Smooth muscle cell (in vitro differentiated cells): Measurements from ENCODE around the gene SENP1. TPM values are rescaled to one million over a fixed set of nuclear protein-coding genes. Genes with fewer than 3 reads are reported as not detected.

Experiments
- DNase-seq: peaks from one replicate; lab custom pipeline; 2025; ENCODE audit not compliant: unreplicated experiment; lab: John Stamatoyannopoulos, UW
- H2AFZ ChIP-seq: fragments of 200-600 bp; sonication (generic); 2 replicates; pipeline ENCODE4 v1.6.0; 2016; ENCODE audit warnings: antibody characterized with exemption, low read depth, mild to moderate bottlenecking
- H3F3A ChIP-seq: fragments of 200-600 bp; sonication (generic); 2 replicates; pipeline ENCODE4 v1.6.0; 2017; ENCODE audit warnings: antibody characterized with exemption, low read depth
- H3K27ac ChIP-seq: fragments of 200-600 bp; sonication (generic); 2 replicates; pipeline ENCODE4 v1.5.1; 2016; ENCODE audit warnings: low read depth, mild to moderate bottlenecking
- H3K27me3 ChIP-seq: fragments of 200-600 bp; sonication (generic); 2 replicates; pipeline ENCODE4 v1.6.1; 2016; ENCODE audit warnings: low read depth, mild to moderate bottlenecking
- H3K36me3 ChIP-seq: fragments of 200-600 bp; sonication (generic); 2 replicates; pipeline ENCODE4 v1.5.1; 2016; ENCODE audit warnings: low read depth
- H3K4me1 ChIP-seq: fragments of 200-600 bp; sonication (generic); 2 replicates; pipeline ENCODE4 v1.5.1; 2016; ENCODE audit warnings: low read depth
- H3K4me2 ChIP-seq: fragments of 200-600 bp; sonication (generic); 2 replicates; pipeline ENCODE4 v1.6.0; 2016; ENCODE audit warnings: mild to moderate bottlenecking
- H3K4me3 ChIP-seq: fragments of 200-600 bp; sonication (generic); 2 replicates; pipeline ENCODE4 v1.5.1; 2016; ENCODE audit warnings: mild to moderate bottlenecking
- H3K79me2 ChIP-seq: fragments of 200-600 bp; sonication (generic); 2 replicates; pipeline ENCODE4 v1.6.0; 2016; ENCODE audit warnings: low read depth, mild to moderate bottlenecking
- H3K9ac ChIP-seq: fragments of 200-600 bp; sonication (generic); 2 replicates; pipeline ENCODE4 v1.6.0; 2016; ENCODE audit warnings: low read depth
- H3K9me3 ChIP-seq: fragments of 200-600 bp; sonication (generic); replicated peaks from 2 replicates; pipeline ENCODE4 v1.5.1; 2016; ENCODE audit warnings: low read depth
- H4K20me1 ChIP-seq: fragments of 200-600 bp; sonication (generic); 2 replicates; pipeline ENCODE4 v1.6.0; 2016; ENCODE audit warnings: low read depth
- CTCF ChIP-seq: fragments of 200-600 bp; sonication (generic); IDR thresholded peaks from 2 replicates; pipeline ENCODE4 v1.5.1; 2017; ENCODE audit warnings: borderline replicate concordance, mild to moderate bottlenecking, antibody characterized with exemption; ENCODE audit not compliant: insufficient read depth, poor library complexity, severe bottlenecking
- WGBS: methylation state at CpG from one replicate; pipeline ENCODE4 v1.1.7; 2016; ENCODE audit warnings: low lambda C conversion rate; 5-methylcytosine and 5-hydroxymethylcytosine counted together
- polyA plus RNA-seq: library from polyadenylated mRNA; unstranded; fragments of >200 nt; fragmentation: Nextera tagmentation; extraction: Ambion mirVana; gene quantifications from 2 replicates; pipeline ENCODE4 v1.2.1, GENCODE V29; 2016
- total RNA-seq: library from RNA; depleted of rRNA; stranded (reverse); fragments of >200 nt; gene quantifications from 2 replicates; pipeline ENCODE4 v1.2.3, GENCODE V29; 2014

Gene SENP1
- total and polyA plus RNA-seq, 2 experiments from 2014 or later, result 6.7 to 25.8 TPM

DNA sequence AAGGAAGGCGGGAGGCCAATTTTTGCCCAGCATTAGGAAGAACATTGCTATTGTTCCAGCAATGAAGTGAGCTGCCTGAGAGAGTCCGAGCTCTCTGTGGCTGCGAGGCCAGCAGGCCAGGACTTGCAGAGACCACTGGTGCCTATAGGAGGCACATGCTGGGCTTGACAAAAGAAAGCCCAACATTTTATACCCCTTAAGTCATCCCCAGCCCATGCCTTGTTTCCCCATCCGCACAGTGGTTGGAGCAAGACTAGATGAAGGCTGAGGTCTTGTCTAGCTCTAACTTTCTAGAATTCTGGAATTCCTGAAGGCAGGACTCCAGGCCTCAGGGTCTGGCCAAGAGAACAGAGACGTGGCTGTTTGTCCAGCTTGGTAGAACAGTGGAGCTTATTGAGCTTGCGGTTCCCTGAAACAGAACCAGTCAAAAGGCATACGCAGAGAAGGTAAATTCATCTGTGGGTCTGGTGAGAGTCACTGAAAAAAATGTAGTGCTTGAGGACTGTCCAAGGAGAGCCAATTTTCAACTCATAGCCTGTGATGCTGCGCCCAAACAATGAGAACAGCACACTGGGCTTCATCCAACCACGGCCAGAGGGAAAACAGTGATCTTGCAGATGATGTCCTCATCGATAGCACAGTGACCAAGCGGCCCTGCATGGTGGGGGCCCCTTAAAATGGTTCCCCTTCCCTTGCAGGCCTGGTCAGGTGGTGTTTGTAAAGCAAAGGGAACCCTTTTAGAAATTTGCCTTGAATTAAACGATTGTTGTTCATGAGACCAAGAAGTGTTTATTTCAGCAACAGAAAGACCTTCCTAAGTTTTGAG lies 74.5 kb downstream of the SENP1 start:
- WGBS, result 90% methylated on average over 12 of the region's 12 CpGs

DNA sequence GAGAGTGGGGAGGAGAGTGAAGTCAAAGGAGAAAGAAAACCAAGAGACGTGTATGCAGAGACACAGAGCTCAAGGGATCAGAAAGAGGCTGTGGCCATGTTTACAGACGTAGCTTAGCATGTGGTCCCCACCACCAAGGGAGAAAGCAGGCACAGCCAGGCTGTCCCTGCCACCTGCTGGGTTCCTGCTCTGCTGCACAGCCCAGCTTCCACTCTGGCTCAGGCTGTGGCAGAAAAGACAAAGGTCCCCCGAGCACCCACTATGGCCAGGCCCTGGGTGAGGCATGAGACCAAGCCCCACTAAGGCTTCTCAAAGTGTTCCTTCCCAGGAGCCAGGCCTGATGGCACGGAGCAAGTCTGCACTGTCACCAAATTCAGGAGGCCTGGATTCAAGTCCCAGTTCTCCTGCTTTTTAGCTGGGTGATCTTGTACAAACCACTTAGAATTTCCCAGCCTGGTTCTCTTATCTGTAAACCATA lies 75.7 kb downstream of the SENP1 start:
- peaks cover 15% of the 10 kb centered on the region for H3K4me1 ChIP-seq
- no peaks in the 10 kb centered on the region for H4K20me1 ChIP-seq
- H3K4me2 ChIP-seq, result no peak overlapping the region
- H3K4me3 ChIP-seq, result no peak overlapping the region
- H3K79me2 ChIP-seq, result no peaks in the 10 kb centered on the region
- H3K27ac ChIP-seq, result no peak overlapping the region
- TF ChIP-seq CTCF, result no peak
- no peaks in the 10 kb centered on the region for H3K9me3 ChIP-seq
- WGBS, result 75% methylated on average over 4 of the region's 4 CpGs
- no peak overlapping the region for H2AFZ ChIP-seq
- no peaks in the 10 kb centered on the region for H3F3A ChIP-seq
- no peaks in the 10 kb centered on the region for H3K27me3 ChIP-seq
- no peaks in the 10 kb centered on the region for H3K36me3 ChIP-seq
- DNase-seq, result no peak
- no peak overlapping the region for H3K9ac ChIP-seq

More for the DNA sequence above, 74.5 kb downstream of the SENP1 start:
- H2AFZ ChIP-seq, result no peak overlapping the region
- no peaks in the 10 kb centered on the region for H3K36me3 ChIP-seq
- H3K9ac ChIP-seq, result no peak overlapping the region
- peaks cover 11% of the 10 kb centered on the region for H3K4me1 ChIP-seq
- H3K4me3 ChIP-seq, result no peak overlapping the region
- TF ChIP-seq CTCF, result no peak
- no peaks in the 10 kb centered on the region for H4K20me1 ChIP-seq
- H3K4me2 ChIP-seq, result no peak overlapping the region
- no peak overlapping the region for H3K27ac ChIP-seq
- no peaks in the 10 kb centered on the region for H3F3A ChIP-seq
- no peaks in the 10 kb centered on the region for H3K27me3 ChIP-seq
- DNase-seq, result no peak
- no peaks in the 10 kb centered on the region for H3K79me2 ChIP-seq
- H3K9me3 ChIP-seq, result no peaks in the 10 kb centered on the region

DNA sequence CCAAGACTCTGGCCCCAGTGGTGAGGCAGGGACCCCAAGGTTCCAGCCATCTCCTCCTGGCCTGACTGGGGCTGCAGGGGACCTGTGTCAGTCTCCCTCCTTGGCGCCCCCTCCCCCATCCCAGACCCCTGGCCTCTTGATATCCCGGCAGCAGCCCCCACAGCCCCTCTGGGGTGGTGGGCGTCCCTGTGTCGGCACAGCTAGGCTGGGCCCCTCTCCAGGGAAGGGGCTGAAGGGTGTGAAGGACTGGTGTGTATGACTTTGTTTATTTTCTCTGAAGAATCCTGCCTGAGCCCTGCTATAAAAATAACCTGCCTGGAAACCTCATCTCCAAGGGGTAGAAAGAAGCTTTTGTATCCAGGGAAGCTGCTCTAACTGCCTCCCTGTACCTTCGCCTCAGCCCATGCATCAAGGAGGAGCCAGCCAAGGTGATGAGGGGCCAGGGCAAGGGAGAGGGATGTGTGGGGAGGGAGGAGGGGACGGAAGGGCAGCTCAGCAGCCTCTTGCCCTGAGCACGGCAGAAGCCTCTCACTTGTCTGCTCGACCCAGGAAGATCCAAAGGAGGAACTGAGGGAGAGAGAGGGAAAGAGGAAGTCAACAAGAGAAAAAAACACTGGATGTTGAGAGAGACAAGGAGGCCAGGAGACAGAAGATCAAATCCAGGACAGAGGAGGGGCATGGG lies 76.2 kb downstream of the SENP1 start:
- Histone ChIP-seq H3K36me3 (no peaks in the 10 kb centered on the region), H3K4me3 (no peak overlapping the region), H4K20me1 (no peaks in the 10 kb centered on the region), H3K9me3 (no peaks in the 10 kb centered on the region), H2AFZ (no peak overlapping the region), H3K27me3 (no peaks in the 10 kb centered on the region), H3K4me1 (peaks cover 18% of the 10 kb centered on the region), H3K9ac (no peak overlapping the region), H3F3A (no peaks in the 10 kb centered on the region), H3K4me2 (no peak overlapping the region), H3K27ac (no peak overlapping the region), H3K79me2 (no peaks in the 10 kb centered on the region)
- DNase-seq, result no peak
- 73% methylated on average over 8 of the region's 8 CpGs for WGBS
- TF ChIP-seq CTCF, result no peak
